ENCODE measurements around the gene EPS8L3.
"Not testable (repeated sequence)": the region's sequence is repeated elsewhere in the genome, so short reads cannot be mapped to it uniquely, and the experiment has no call there.

EPS8L3 gene

DNA sequence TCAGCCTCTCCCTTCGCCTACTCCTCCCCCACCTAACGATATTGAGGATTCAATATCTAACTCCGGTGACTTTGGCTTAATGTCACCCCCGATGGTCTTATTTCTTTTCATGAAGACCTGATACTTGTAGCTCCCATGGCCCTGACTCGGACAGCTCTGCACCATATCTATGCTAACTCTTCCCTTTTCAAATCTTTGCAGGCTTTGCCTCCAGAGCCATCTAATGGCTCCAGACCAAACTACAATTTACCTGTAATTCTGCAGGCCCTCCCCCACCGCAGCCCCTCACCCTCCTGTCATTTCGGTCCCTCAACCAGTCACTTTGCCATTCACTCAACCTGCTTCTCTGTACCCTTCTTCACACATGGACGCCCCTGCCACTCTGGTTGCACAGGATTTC lies 59.5 kb downstream of the EPS8L3 start:
- no peak for DNase-seq

DNA sequence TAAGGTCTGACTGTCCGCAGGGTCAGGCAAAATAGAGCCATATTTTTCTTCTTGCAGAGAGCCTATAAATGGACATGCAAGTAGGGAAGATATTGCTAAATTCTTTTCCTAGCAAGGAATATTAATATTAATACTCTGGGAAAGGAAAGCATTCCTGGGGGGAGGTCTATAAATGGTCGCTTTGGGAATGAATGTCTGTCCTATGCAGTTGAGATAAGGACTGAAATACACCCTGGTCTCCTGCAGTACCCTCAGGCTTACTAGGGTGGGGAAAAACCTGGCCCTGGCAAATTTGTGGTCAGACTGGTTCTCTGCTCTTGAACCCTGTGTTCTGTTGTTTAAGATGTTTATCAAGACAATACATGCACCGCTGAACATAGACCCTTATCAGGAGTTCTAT lies 60.8 kb downstream of the EPS8L3 start:
- DNase-seq = not testable (repeated sequence)
